HG03571 (cell line): ENCODE measurements around the gene PCDHB13.

Experiments used
- ATAC-seq: cut with Tn5 transposase; IDR thresholded peaks from one replicate; pipeline ENCODE4 v1.9.1; 2021; ENCODE audit not compliant: unreplicated experiment

PCDHB13 gene

DNA sequence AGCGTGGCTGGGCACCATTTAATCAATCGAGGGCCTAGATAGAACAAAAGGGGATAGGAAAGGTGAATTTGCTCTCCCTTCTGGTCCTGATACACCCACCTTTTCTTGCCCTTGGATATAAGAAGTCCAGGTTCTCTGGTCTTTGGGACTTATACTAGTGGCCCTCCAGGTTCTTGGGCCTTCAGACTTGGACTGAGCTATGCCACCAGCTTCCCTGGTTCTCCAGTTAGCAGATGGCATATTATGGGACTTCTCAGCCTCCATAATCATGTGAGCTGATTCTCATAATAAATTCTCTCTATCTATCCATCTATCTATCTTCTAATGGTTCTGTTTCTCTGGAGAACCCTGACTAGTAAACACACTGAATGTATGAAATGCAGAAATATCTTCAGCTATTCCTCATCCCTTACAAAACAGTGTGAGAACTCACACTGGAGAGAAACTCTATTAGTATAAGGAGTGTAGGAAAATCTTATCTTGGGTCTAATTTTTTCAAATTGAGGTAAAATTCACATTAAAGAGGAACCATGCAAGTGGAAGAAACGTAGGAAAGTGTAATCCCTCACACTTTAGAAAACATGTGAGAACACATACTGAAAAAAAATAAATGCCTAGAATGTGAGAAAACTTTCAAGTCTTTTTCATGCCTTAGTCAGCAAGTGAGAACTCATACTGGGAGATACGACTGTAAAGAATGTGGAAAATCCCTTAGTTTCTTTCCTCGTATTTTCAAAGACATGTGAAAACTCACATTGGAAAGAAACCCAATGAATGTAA is 46.9 kb downstream of the PCDHB13 start:
- no peak for ATAC-seq

DNA sequence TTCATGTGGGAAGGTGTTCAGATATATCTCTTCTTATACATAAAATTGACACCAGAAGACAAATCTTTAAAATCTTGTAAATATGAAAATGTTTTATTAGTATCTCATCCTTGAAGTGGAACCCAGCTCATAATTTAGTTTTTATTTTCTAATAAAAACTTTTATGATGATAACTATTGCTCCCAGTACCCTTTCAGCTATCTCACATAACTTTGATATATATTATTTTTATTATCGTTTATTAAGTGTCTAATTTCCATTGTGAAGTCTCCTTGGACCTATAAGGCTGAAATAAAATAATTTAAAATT is 47.5 kb downstream of the PCDHB13 start:
- ATAC-seq, result no peak
